Subcutaneous adipose tissue (tissue), 4 donors: ENCODE data around the gene LAD1. TPM values are rescaled to one million over a fixed set of nuclear protein-coding genes. Genes with fewer than 3 reads are reported as not detected.

Source experiments
- CTCF ChIP-seq: fragments of 450-650 bp; IDR thresholded peaks from one replicate; pipeline ENCODE4 v1.5.1; 2016; ENCODE audit warnings: low read depth, mild to moderate bottlenecking, control low read depth, antibody characterized with exemption, moderate library complexity
- total RNA-seq, 4 donors: library from RNA; depleted of rRNA; stranded (reverse); fragments of >200 nt; gene quantifications; one replicate each; pipeline ENCODE4 v1.1.0, GENCODE V29; 2016

LAD1 gene
- total RNA-seq, 4 donors from 2014 or later = 0.75 TPM; not detected in 3

- TF ChIP-seq CTCF = no peak
Measured at GRCh38 chr1:201405484-201405831, 6.3 kb upstream of the LAD1 start.

- no peak for TF ChIP-seq CTCF
Measured at GRCh38 chr1:201404722-201405483, 5.8 kb upstream of the LAD1 start.

GRCh38 chr1:201404055-201404454 is 4.9 kb upstream of the LAD1 start:
- no peak for TF ChIP-seq CTCF

- TF ChIP-seq CTCF = no peak
Measured at GRCh38 chr1:201403359-201403758, 4.2 kb upstream of the LAD1 start.

GRCh38 chr1:201401700-201402099 is 2.6 kb upstream of the LAD1 start:
- no peak for TF ChIP-seq CTCF

- no peak for TF ChIP-seq CTCF
Measured at GRCh38 chr1:201400852-201401230, 1.7 kb upstream of the LAD1 start.

GRCh38 chr1:201400212-201400851 is 1.2 kb upstream of the LAD1 start:
- no peak for TF ChIP-seq CTCF
